GM10248 (cell line): ENCODE results near the gene FYB1.

Experiments
- CTCF ChIA-PET: fragments of 300-600 bp; sonication (Branson Sonifier 250); formaldehyde crosslinking; extraction: SDS; loops from one replicate; lab custom pipeline; 2021; ENCODE audit warnings: antibody characterized with exemption; lab: Yijun Ruan, JAX
- POLR2A ChIA-PET: fragments of 350-650 bp; sonication (Branson Sonifier 250); formaldehyde crosslinking; extraction: SDS; loops from one replicate; lab custom pipeline; 2020; ENCODE audit warnings: antibody characterized with exemption; lab: Yijun Ruan, JAX
- DNase-seq: peaks from one replicate; pipeline ENCODE4 v3.0.0; 2012; ENCODE audit errors: extremely low spot score
- CTCF ChIP-seq: IDR thresholded peaks from 2 replicates; pipeline ENCODE4 v1.5.1; 2012; ENCODE audit warnings: mild to moderate bottlenecking, low read depth; ENCODE audit errors: extremely low read depth, missing control alignments, control extremely low read depth

The FYB1 gene

GRCh38 chr5:39158127-39158593 is 61.2 kb downstream of the FYB1 start:
- TF ChIP-seq CTCF: no peak
- POLR2A ChIA-PET: no interaction called here
- CTCF ChIA-PET: no interaction called here
- DNase-seq: no peak

GRCh38 chr5:39157701-39158100 is 61.7 kb downstream of the FYB1 start:
- ChIA-PET CTCF (interaction anchor here (0.7 to 1.3 kb wide), 2 partner anchors 25 to 60 kb away, joined by 3 to 5 read pairs; no protein-coding TSS in a partner anchor), POLR2A (no interaction called here)
- TF ChIP-seq CTCF: no peak
- DNase-seq: no peak

GRCh38 chr5:39156082-39156481 is 63.3 kb downstream of the FYB1 start:
- DNase-seq: no peak
- CTCF ChIA-PET: no interaction called here
- TF ChIP-seq CTCF: no peak
- POLR2A ChIA-PET: no interaction called here

- POLR2A ChIA-PET: no interaction called here
- no peak for DNase-seq
- CTCF ChIA-PET: no interaction called here
- no peak for TF ChIP-seq CTCF
These were observed 67.6 kb downstream of the FYB1 start for GRCh38 chr5:39151745-39152144.

- no peak for DNase-seq
- ChIA-PET POLR2A (no interaction called here), CTCF (interaction anchor here (0.9 kb wide), 1 partner anchor 28 kb away, joined by 3 read pairs; no protein-coding TSS in a partner anchor)
- TF ChIP-seq CTCF: no peak
These were observed 69.4 kb downstream of the FYB1 start for GRCh38 chr5:39149966-39150365.

GRCh38 chr5:39148983-39149534 is 70.3 kb downstream of the FYB1 start:
- DNase-seq: peak; percentile 14
- POLR2A ChIA-PET: no interaction called here
- TF ChIP-seq CTCF: no peak
- CTCF ChIA-PET: no interaction called here
